Endometrium (tissue), 2 donors: ENCODE data around the gene USP47.

Source experiments
- FAIRE-seq: peaks from 2 replicates; lab custom pipeline; 2012; peaks lifted over from hg19 to GRCh38; lab: Jason Lieb, UNC
- donor health status: control.
- donor health status: control.

Gene USP47

GRCh38 chr11:11867720-11868119 lies 25.9 kb downstream of the USP47 start:
- no peak for FAIRE-seq

DNA sequence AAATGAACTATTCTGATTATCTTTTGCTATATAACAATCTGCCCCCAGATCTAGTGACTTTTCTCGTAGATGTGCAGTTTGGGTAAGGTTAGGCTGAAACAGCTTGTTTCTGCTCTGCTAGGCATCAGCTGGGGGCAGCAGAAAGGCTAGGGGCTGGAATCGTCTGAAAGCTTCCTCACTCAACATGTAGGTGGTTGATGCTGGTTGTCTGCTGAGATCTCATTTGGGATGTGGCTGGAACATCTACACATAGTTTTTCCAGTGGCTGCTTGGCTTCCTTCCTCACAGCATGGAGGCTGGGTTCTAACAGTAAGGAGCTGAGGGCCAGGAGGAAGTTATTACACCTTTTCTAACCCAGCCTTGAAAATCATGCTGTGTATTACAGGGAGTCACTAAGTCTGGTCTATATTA lies 30.2 kb downstream of the USP47 start:
- no peak for FAIRE-seq

- no peak for FAIRE-seq
These were observed 34.7 kb downstream of the USP47 start for GRCh38 chr11:11876458-11876857.

DNA sequence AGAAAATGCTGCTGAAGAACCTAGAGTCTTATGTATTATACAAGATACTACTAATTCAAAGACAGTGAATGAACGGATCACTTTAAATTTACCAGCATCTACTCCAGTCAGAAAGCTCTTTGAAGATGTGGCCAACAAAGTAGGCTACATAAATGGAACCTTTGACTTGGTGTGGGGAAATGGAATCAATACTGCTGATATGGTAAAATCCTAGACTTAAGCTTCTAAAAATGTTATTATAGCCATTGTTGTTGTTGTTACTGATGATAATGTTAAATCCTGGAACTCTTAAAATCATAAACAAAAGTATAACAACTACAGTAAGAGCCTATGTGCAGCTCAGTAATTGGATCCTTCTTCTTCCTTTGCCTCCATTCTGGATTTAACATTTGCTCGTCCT lies 38.4 kb downstream of the USP47 start:
- FAIRE-seq, result no peak

- FAIRE-seq, result no peak
These were observed 40.8 kb downstream of the USP47 start for GRCh38 chr11:11882539-11882938.

DNA sequence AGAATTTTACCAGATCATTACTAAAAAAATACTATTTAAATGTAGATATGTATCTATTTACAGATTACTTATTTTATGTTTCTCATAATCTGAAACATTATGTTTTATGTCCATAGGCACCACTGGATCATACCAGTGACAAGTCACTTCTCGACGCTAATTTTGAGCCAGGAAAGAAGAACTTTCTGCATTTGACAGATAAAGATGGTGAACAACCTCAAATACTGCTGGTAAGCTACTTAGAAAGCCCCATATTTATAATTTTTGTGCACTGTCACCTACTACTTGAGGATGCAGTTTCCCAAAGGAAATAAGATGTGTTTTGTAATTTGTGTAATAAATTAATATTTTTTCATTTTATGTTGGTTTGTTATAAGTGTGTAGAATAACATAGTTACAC lies 42.6 kb downstream of the USP47 start:
- no peak for FAIRE-seq

- no peak for FAIRE-seq
These were observed 43.2 kb downstream of the USP47 start for GRCh38 chr11:11884774-11885481.

- no peak for FAIRE-seq
These were observed 52.7 kb downstream of the USP47 start for GRCh38 chr11:11894486-11894885.

DNA sequence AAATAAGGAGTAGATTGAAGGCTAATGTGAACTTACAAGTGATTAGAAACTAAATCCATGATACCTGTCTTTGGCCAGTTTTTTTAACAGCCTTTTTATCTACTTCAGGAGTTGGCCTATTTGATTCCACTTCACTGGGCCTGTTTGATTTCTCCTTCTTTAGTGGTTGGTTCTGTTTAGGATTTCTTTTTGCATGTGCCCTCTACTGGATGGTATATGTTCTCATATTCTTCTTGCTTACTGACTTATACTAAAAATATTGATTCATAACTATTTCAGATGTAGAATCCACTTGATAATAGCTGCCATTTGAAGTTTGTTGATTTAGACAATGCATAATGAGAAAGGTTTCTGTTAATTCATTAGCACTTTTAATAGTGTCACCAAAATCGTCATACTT lies 53.9 kb downstream of the USP47 start:
- no peak for FAIRE-seq

DNA sequence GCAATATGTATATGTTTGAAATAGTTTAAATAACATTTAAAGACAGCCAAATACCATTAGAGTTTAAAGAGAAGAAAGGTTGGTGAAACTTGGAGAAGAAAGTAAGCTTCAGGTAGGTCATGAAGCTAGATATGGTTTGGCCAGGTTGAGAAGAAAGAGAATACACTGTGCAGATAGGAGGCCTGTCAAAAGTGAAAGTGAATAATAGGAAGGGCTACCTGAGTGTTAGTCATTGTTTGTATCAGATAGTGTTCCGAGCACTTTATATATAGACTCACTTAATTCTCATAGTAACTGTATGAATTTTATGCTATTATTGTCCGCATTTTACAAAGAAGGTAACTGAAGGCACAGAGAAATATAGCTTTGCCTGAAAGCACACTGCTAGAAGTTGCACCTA lies 56.9 kb downstream of the USP47 start:
- no peak for FAIRE-seq

- no peak for FAIRE-seq
These were observed 57.6 kb downstream of the USP47 start for GRCh38 chr11:11899401-11899800.

DNA sequence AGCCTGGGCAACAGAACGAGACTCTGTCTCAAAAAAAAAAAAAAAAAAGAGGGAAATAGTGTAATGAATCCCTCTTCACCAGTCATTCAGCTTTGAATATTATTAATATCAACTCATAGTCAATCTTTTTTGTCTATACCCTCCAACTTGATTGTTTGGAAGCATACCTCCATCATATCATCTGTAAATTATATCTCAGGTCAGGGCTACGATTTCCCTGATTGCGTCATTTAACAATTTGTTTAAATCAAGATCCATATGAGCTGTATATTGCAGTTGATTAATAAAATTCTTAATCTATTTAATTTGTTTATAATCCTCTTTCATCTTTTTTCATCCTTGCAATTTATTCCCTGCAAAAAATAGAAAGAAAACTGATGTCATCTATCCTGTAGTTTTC lies 60.2 kb downstream of the USP47 start:
- no peak for FAIRE-seq

- no peak for FAIRE-seq
These were observed 68.0 kb downstream of the USP47 start for GRCh38 chr11:11909727-11910126.

GRCh38 chr11:11910541-11910940 lies 68.8 kb downstream of the USP47 start:
- no peak for FAIRE-seq

- no peak for FAIRE-seq
These were observed 71.6 kb downstream of the USP47 start for GRCh38 chr11:11913395-11913794.

GRCh38 chr11:11915625-11916024 lies 73.9 kb downstream of the USP47 start:
- FAIRE-seq, result no peak

DNA sequence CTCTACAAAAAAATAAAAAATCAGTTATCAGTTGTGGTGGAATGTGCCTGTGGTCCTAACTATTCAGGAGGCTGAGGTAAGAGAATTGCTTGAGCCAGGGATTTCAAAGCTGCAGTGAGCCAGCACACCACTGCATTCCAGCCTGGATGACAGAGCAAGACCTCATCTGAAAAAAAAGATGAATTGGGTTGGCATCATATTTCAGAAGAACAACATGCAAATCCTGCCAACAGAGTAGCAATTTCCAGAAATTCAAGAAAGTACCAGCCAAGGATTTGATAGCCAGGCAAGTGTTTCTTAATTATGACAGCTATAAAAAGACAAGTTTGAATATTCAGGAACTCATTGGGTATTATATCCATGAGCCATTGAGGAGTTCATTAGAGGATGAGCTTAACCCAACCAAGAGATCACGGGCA lies 75.2 kb downstream of the USP47 start:
- no peak for FAIRE-seq

DNA sequence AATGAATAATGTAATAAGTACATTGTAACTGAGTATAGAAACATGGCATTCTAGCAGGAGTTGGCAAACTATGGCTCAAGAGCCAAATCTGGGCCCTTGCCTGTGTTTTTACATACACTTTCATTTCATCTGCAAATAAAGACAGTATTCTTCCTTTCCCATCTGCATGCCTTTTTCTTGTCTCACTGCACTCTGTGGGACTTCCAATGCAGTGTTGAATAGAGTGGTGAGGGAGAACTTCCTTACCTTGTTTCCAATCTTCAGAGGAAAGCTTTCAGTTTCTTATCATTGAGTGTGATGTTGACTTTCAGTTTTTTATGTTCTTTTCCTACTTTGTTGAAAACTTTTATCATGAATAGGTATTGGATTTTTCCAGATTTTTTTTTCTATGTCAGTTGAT lies 82.1 kb downstream of the USP47 start:
- FAIRE-seq, result no peak

DNA sequence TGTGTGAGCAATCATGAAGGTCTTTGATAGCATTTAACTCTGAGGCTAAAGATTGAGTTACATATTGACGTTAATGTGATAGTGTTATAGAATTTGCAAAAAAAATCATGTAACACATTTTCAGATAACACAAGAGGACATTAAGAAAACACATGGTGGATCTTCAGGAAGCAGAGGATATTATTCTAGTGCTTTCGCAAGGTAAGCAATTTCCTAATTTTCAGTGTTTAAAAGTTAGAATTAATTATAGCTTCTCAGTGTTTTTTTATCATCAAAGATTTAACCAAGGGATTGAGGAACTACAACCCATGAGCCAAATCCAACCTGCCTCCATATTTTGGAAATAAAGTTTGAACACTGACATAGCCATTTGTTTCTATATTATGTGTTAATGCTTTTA lies 88.1 kb downstream of the USP47 start:
- FAIRE-seq, result no peak

DNA sequence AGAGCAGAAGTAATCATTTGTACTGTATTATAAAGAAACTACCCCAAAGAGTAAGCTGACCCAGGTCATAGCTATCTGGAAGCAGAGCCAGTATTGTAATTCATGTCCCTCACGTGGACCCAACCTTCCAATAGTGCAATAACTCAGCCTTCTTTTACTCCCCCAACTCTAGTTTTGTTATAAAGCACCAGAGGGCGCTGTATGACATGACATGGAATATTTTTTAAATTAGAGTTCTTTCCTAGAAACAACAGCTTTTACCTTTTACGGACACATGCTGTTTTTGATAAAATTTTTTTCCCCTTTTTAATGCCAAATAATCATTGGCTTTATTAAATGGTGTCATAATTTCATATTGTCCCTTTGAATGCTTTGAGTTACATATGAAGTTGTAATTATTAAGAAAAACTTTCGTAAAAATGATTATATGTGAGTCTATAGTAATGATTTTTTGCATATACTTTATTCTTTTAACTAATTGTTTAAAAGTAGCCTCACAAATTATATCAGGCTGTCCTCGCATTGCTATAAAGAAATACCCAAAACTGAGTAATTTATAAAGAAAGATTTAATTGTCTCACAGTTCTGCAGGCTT lies 89.8 kb downstream of the USP47 start:
- peak; percentile 90 for FAIRE-seq

GRCh38 chr11:11935536-11935935 lies 93.8 kb downstream of the USP47 start:
- no peak for FAIRE-seq

DNA sequence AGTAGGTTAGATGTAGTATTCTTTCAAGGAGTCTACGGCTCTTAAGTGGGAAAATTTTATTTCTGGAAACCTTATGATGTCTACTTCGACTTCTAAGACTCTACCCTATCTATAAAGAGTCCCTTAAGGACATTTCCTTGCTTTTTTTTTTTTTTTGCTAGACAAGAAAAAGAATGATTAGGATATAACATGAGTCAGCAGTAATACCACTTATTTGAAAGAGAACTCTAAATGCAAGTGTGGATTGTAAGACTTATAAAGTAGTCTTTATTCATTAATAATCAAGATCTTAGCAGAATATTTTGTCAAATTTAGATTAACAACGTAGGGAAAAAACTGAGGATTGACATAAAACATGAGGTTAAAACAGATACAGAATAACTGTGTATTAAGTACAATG lies 95.7 kb downstream of the USP47 start:
- FAIRE-seq, result no peak

DNA sequence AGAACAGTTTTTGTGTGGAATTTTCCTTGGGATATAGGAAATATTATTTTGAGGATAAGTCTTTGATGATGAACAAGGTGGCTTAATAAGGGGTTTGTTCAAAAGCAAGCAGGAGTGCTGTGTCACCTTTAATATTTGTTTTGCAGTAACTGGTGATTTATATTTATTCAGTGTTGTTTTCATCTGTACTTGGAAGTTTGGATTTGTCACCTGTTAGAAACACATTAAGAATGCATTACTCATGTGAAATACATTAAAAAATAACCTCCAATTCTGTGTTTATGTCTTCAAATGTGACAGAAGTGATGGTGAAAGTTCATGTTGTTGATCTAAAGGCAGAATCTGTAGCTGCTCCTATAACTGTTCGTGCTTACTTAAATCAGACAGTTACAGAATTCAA lies 96.2 kb downstream of the USP47 start:
- no peak for FAIRE-seq

DNA sequence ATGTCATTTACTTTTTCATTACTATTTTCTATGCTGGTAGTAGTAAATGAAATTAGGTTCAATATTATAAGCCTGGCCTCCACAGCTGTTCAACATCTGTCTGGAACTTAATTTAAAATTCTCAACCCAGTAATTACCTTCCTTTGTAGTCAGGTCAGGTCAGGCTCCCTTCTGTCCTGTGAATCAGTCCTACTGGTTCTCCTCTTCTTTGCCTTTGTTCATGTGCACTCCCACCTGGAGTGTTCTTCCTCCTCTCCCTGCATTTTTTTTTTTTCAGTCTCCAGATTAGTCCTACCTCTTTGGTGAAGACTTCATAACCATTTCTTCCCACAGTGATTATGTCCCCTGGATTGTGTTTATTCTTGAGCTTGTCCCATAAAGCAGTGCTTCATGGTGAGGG lies 98.8 kb downstream of the USP47 start:
- FAIRE-seq, result no peak
